ENCODE results near the gene SLC2A1. TPM values are rescaled to one million over a fixed set of nuclear protein-coding genes. Genes with fewer than 3 reads are reported as not detected.

The SLC2A1 gene
- total RNA-seq, 1 experiment from 2014 or later, result 30.4 TPM

DNA sequence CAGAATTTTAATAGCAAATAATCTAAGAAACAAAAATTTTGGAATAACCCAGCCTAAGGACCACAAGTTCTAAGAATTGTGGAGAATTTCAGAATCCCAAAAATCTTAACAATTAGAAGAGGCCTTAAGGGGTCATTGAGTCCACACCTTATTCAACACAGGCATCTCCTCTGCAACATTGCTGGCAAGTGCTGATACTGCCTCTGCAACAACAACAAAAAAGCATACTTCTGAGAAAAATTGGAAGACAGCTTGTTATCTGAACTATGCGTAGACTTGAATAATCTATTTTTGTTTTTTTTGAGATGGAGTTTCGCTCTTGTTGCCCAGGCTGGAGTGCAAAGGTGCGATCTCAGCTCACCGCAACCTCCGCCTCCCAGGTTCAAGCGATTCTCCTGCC is 24.0 kb upstream of the SLC2A1 start:
- in situ Hi-C loops (cut with HindIII; ENCODE audit: low pct_unique_long_range_greater_than_20kb, low sequenced_read_pairs), result no loop called here
- DNase-seq (ENCODE audit: low read depth, low spot score), result no peak

DNA sequence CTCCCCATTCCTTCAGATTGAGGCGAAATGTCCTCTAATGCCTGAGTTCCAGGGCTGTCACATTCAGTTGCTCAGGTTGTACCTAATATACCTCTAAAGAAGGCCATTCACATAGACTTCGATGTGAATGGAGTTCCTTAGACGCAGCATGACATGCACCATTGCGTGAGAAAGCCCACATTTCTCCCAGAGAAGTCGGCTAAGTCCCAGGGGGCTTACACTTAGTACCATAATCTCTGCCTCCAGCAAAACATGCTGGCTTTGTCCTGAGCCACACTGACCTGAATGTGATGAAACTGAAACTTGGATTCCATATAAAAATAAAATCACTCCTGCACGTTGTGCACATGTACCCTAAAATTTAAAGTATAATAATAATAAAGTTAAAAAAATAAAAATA is 23.2 kb upstream of the SLC2A1 start:
- in situ Hi-C loops (cut with HindIII; ENCODE audit: low pct_unique_long_range_greater_than_20kb, low sequenced_read_pairs), result no loop called here
- peak; percentile 75 for DNase-seq (ENCODE audit: low read depth, low spot score)

DNA sequence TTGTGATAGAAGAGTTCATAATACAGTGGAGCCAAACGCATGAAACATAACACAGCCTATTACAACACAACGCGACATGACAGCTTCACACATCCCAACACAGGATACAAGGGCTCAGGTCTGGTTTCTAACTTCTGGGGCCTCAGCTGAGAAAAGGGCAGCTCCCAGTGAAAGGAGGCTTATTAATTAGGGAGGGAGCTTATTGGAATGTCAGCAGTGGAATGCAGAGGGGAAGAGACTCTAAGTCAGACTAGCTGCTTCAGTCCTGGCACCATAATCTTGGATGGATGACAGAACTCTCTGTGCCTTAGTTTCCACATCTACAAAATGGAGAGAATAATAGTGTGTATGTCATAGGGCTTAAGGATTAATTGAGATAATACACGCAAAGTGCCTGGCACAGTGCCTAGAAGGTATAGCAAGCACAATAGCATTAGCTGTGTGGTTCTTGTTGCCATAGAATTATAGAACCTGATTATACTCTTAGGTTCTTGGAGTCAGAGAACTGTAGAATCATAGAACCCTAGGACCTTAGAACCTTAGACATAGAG is 22.7 kb upstream of the SLC2A1 start:
- in situ Hi-C loops (cut with HindIII; ENCODE audit: low pct_unique_long_range_greater_than_20kb, low sequenced_read_pairs), result no loop called here
- DNase-seq (ENCODE audit: low read depth, low spot score), result no peak

DNA sequence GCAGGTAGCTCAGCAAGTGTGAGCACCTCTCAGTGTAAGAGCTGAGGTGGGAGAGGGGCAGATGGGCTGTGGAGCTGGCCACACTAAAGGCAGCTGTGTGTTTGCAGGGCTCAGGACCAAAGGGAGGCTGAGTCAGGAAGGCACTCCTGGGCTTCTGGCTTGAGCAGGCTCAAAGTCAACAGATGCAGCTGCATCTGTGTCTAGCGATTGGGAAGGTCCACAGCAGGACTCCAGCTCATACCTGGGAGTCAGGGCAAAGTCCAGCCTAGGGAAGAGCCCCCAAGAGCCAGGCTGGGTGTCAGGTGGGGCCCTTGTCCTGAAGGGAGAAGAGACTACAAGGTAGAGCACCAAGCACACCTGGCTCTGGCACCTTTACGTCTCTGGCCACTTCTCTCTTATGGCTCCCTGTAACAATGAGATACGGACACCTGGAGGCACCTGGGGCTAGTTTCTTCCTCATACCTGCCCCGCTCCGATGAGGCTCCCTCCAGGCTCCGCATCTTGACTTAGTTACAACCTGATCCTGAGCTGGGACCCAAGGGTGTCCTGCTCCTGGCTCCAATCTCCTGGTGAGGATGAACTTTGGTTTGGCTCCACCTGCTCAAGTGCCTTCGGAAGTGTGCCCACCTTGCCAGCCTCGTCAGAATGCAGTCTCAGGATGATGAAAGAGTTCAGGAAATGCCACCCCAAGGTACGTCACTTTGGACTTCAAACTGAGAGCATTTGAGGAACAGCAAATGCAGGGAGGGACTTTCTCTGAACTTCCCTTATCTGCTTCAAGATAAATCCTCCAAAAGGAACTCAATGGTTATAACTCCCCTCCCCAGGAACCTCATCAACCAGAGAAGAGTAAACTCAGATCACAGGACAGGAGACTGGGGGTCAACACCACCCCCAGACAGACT is 21.5 kb upstream of the SLC2A1 start:
- DNase-seq (ENCODE audit: low read depth, low spot score), result no peak
- in situ Hi-C loops (cut with HindIII; ENCODE audit: low pct_unique_long_range_greater_than_20kb, low sequenced_read_pairs), result no loop called here

DNA sequence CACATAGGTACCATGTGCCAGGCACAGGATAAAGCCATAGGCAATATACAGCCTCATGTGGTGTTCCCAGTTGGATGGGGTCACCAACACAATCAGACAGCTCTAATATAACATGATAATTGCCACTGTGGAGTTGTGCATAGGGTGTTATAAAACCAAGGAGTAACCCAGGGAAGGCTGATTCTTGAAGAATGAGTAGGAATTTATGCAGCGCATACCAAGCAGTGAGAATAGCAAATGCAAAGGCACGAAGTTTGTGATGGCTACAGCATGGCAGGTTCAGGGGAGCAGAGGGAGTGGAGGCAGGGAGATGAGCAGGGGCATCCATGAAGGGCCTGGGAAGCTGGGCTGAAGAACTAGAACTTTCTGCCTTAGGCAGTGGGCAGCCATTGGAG is 20.4 kb upstream of the SLC2A1 start:
- DNase-seq (ENCODE audit: low read depth, low spot score), result no peak
- in situ Hi-C loops (cut with HindIII; ENCODE audit: low pct_unique_long_range_greater_than_20kb, low sequenced_read_pairs), result no loop called here

DNA sequence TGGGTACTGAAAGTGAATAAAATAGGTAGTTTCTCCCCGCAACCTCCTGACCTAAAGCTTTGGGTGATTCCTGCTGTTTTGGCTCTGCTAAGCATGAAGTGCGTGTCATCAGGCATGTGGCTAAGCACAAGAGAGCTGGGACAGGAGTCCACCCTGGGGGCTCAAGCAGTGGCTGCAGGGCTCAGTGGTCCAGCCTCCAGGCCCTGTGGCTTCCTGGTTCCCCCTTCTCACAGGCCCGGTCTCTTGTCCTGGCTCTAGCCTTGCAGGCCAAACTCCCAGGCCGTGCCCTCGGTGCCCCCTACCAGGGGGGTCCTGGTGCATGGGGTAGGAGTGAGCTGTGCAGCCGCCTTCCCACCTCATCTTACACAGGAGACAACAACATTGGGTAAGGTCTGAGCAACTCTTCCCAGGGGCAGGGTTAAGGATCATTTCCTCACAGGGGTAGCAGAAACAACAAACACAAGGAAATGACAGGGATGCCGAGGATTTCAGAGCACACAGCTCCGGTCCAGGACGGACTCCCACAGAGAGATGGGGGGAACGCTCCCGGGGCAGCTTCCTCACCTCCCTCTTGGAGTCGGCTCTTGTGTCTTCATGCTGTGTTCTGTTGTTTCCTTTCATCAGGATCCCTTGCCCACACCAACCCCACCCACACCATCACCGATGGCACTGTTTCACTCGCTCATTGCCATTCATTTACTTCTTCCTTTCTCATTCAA is 19.8 kb upstream of the SLC2A1 start:
- in situ Hi-C loops (cut with HindIII; ENCODE audit: low pct_unique_long_range_greater_than_20kb, low sequenced_read_pairs), result no loop called here
- no peak for DNase-seq (ENCODE audit: low read depth, low spot score)

DNA sequence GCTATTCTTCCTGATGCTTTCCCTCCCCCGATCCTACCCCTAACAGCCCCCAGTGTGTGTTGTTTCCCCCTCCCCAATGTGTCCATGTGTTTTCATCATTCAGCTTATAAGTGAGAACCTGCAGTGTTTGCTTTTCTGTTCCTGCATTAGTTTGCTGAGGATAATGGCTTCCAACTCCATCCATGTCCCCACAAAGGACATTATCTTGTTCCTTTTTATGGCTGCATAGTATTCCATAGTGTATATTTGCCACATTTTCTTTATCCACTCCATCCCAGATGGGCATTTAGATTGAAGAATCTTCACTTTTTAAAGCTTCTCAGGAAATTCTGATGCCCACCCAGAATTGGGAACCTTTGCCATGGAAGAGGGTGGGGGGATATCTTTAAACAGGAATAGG is 19.0 kb upstream of the SLC2A1 start:
- DNase-seq (ENCODE audit: low read depth, low spot score), result no peak
- in situ Hi-C loops (cut with HindIII; ENCODE audit: low pct_unique_long_range_greater_than_20kb, low sequenced_read_pairs), result no loop called here

DNA sequence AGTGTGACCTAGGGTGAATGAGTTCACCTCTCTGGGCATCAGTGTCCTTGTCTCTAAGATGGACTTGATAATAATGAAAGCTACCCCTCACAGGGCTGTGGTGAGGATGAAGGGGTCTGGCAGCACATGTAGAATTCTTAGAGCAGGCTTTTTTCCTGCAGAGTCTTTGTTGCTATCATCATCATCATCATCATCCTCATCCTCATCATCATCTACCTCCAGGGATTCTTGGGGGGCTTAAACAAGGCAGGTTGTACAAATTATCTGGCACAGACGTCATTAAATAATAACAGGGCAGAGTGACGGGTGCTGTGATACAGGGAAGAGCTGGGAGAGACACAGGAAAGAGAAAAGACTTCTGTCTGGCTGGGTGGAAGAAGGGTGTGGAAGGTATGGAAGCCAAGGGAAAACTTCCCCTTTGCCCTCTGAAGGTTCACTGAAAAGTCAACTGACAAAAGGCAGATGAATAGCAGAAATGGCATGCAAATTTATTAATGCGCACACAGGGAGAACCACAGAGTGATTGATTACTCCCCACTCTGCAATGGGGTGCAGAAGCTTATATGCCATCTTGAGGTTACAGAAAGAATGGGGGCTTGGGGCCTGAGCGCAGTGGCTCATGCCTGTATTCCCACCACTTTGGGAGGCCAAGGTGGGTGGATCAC is 17.0 kb upstream of the SLC2A1 start:
- in situ Hi-C loops (cut with HindIII; ENCODE audit: low pct_unique_long_range_greater_than_20kb, low sequenced_read_pairs), result no loop called here
- DNase-seq (ENCODE audit: low read depth, low spot score), result no peak

DNA sequence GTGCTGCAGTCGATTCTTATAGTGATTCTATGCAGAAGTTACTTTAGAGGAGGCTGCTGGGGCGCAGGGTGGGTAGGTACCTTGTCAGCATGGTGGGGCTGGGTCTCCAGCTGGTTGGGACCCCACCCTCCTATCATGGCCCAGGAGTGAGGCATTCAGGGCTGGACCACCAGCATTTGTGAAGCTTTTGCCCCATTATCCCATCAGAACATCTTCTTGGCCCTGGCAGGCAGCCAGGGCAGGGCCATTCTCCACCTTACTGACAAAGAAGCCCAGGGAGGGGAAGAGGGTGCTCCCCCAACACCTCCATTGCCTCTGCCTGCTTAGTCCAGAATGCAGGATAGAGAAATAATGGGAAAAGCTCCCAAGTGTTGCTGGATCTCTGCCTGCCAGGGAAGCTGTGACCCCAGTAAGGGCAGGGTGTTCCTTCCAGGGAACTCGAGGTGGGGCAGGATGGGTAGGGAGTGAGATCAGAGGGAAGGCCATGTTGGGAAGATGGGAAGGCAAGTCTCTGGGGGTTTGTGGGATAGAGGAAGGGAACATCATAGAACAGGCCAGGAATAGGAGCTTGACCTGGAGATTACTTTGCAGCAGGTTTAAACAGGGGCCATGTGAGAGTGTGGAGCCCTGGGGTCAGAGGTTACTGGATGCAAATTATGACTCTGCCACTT is 16.2 kb upstream of the SLC2A1 start:
- DNase-seq (ENCODE audit: low read depth, low spot score), result no peak
- in situ Hi-C loops (cut with HindIII; ENCODE audit: low pct_unique_long_range_greater_than_20kb, low sequenced_read_pairs), result no loop called here

DNA sequence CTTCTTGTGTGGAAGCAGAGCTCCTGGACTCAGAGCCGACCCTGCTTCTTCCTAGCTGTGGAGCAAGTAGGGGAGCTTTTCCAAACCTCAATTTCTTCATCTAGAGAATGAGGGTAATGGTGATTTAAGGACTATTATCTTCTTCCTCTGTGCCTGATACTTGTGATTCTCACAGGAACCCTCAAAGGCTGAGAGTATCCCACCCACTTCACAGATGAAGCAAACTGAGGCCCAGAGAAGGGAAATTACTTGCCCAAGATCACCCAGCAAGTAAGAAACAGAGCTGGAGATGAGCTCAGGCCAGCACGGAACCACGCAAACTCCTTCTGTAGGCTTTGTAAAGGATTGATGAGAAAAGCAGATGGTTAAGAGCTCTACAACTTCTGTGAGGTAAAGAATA is 15.1 kb upstream of the SLC2A1 start:
- in situ Hi-C loops (cut with HindIII; ENCODE audit: low pct_unique_long_range_greater_than_20kb, low sequenced_read_pairs), result no loop called here
- no peak for DNase-seq (ENCODE audit: low read depth, low spot score)

DNA sequence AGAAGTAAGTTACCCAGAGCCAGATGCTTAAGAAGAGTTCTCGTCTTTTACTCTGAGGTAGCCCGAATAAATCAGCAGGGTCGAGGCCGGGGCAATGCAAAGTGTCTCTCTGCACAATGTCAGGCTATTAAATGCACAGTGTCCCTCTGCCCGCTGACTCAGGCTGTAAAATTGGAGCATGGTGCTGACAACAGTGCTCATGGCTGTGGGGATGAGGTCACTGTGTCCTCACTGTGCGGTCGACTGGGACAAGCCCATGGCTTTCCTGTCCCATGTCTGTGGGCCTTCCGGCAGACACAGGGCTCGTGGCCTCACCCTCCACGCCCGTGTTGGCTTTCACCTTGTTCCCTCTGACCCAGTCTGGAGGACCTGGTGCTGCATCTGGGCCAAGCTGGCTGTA is 14.6 kb upstream of the SLC2A1 start:
- DNase-seq (ENCODE audit: low read depth, low spot score), result no peak
- in situ Hi-C loops (cut with HindIII; ENCODE audit: low pct_unique_long_range_greater_than_20kb, low sequenced_read_pairs), result no loop called here

DNA sequence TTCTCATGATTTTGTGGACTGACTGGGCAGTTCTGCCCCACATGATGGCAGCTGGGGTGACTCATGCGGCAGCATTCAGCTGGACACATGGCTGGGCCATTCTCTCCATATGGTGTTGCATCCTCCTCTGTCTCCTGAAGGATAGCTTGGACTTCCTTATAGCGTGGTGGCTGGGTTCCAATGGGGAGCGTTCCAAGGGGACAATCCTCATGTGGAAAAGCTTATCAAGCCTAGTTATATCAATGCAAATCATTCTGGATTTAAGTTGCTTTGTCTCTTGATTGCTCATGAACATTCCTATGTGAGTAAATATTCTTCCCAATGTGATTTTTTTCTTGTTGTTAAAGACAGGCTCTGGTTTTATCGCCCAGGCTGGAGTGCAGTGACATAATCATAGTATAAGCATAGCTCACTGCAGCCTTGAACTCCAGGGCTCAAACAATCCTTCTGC is 13.2 kb upstream of the SLC2A1 start:
- DNase-seq (ENCODE audit: low read depth, low spot score), result peak; percentile 23
- in situ Hi-C loops (cut with HindIII; ENCODE audit: low pct_unique_long_range_greater_than_20kb, low sequenced_read_pairs), result no loop called here

DNA sequence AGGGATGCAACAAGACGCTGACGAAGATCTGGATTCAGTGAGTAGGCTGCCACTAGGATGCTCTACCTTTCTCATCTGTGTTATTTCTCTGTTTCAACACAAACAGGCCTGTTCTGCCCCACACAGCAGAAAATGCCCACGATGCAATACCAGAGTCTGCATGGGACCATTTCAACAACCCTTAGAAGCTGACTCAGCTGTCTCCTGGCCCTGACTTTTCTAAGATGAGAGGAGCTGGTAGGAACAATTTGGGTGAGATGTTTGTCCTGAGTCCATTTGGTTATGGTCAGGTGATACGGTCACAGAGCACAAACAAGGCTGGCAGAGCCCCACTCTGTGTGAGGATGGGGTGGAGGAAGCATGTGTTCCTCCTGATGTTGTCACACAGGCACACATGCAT is 11.5 kb upstream of the SLC2A1 start:
- no peak for DNase-seq (ENCODE audit: low read depth, low spot score)
- in situ Hi-C loops (cut with HindIII; ENCODE audit: low pct_unique_long_range_greater_than_20kb, low sequenced_read_pairs), result no loop called here

DNA sequence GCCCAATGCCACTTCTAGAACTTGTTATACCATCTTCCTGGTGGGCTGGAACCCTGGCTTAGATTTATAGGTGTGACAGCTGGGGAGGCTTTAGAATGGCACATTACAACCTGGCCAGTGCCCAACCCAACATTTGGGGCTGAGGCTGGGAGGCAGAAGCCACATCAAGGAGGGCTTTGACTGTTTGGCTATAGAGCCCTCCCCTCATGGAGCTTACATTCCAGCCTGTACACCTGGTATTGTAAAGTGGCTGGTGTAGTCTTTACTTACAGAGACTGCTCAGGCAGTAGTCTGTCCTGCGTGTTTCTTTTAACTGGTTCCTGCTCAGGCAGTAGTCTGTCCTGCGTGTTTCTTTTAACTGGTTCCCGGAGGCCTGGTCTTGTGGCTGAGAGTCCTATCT is 10.0 kb upstream of the SLC2A1 start:
- DNase-seq (ENCODE audit: low read depth, low spot score), result no peak
- in situ Hi-C loops (cut with HindIII; ENCODE audit: low pct_unique_long_range_greater_than_20kb, low sequenced_read_pairs), result no loop called here

DNA sequence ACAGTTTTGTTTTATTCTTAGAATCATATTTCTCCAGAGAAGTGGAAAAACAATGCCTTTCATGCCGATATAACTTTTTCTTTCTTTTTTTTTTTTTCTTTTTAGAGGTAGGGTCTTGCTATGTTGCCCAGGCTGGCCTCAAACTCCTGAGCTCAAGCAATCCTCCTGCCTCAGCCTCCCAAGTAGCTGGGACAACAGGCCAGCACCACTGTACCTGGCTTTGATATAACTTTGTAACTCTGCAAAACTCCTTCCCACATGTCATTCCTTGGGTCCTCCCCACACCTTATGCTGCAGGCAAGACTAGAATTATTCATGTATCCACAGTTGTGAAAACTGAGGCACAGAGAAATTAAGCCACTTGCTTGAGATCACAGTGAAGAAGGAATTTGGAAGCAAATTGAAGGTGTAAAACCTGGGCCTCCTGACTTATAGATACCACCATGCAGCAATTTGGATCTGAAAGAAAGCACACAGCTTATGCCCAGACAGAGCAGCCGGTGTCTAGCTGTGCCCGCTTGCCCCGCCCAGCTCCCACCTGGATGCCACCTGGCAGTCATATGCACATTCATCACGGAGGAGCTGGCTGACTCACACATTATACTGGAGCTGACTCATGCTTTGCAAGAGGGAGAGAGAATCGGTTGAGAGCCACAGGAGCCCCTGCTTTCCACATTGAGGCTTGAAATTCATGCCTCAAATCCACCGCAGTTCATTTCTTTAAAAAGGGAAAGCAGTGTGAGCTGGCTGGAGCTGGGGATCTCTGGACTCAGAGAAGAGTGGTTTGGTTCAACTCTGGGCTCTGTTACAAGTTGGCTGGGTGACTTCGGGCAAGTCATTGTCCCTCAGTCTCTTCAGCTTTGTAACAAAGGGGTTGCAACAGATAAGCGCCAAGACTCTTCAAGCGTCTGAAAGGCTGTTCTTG is 8.3 kb upstream of the SLC2A1 start:
- in situ Hi-C loops (cut with HindIII; ENCODE audit: low pct_unique_long_range_greater_than_20kb, low sequenced_read_pairs), result no loop called here
- DNase-seq (ENCODE audit: low read depth, low spot score), result peak; percentile 43

DNA sequence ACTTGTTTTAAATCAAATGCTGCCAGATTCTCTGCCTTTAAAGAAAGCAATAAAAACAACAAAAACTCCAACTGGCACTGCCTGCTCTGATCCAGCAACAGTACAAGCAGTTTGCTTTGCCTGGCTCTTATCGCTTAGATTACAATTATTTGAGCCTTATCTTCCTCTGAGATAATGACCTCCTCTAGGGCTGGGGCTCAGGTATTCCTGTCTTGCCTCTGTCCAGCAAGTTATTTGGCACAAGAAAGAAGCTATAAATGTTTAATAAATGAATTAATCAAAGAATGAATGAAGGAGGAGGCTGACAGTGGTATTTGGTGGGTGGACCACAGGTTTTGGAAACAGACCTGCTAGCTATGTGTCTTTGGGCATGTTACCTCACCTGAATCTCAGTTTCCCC is 6.7 kb upstream of the SLC2A1 start:
- no peak for DNase-seq (ENCODE audit: low read depth, low spot score)
- in situ Hi-C loops (cut with HindIII; ENCODE audit: low pct_unique_long_range_greater_than_20kb, low sequenced_read_pairs), result no loop called here
